ENCODE results near the gene MBOAT7.
"Not testable (repeated sequence)": the region's sequence is repeated elsewhere in the genome, so short reads cannot be mapped to it uniquely, and the experiment has no call there.

The MBOAT7 gene, protein sequence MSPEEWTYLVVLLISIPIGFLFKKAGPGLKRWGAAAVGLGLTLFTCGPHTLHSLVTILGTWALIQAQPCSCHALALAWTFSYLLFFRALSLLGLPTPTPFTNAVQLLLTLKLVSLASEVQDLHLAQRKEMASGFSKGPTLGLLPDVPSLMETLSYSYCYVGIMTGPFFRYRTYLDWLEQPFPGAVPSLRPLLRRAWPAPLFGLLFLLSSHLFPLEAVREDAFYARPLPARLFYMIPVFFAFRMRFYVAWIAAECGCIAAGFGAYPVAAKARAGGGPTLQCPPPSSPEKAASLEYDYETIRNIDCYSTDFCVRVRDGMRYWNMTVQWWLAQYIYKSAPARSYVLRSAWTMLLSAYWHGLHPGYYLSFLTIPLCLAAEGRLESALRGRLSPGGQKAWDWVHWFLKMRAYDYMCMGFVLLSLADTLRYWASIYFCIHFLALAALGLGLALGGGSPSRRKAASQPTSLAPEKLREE

DNA sequence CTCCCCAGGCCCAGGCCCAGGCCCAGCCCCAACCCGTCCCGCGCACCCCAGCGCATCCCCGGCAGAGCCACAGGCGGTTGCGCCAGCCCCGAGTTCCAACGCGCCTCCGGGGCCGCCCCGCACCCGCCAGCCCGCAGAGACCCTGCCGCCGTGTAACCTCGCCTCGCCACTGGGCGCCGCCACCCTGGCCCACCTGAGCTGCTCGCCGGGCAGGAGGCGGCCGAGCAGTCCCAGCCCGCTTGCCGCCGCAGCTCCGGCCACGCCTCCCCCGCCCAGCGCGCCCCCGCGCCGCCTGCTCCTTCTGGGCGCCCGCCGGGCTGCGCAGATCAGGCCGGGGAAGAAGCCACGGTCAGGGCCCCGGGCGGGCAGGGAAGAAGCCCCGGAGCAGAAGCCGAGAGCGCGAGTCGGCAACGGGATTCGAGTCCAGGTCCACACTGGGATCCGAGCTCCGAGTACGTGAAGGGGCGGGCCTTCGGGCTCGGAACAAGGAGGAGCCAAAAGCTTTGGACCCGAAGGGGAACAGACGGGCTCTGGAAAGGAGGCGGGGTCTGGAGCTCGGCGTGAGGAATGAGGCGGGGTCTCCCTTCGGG is at the start of gene MBOAT7:
MBOAT7 (minus strand) TSS at position 436 of the 590 bp plus-strand sequence. CDS start 1,072 bp downstream, outside the sequence.
- no peak for DNase-seq

DNA sequence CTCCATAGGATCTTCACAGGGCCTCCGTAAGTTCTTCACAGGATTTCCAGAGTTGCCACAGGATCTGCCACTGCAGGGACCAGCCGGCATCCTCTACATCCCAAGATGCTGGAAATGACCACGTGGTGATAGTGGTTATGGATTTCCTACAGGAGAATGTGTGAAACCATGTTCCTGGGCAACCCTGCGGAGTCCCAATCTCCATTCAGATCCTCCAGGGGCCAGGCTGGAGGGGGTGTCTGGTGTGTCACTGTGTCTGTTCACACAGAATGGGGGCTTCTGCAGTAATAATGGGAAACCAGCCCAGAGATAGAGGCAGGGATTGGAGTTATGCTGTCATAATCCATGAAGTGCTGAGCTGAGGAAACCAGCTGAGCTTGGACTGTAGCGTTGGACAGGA is 44.6 kb upstream of the MBOAT7 start:
- DNase-seq = no peak

DNA sequence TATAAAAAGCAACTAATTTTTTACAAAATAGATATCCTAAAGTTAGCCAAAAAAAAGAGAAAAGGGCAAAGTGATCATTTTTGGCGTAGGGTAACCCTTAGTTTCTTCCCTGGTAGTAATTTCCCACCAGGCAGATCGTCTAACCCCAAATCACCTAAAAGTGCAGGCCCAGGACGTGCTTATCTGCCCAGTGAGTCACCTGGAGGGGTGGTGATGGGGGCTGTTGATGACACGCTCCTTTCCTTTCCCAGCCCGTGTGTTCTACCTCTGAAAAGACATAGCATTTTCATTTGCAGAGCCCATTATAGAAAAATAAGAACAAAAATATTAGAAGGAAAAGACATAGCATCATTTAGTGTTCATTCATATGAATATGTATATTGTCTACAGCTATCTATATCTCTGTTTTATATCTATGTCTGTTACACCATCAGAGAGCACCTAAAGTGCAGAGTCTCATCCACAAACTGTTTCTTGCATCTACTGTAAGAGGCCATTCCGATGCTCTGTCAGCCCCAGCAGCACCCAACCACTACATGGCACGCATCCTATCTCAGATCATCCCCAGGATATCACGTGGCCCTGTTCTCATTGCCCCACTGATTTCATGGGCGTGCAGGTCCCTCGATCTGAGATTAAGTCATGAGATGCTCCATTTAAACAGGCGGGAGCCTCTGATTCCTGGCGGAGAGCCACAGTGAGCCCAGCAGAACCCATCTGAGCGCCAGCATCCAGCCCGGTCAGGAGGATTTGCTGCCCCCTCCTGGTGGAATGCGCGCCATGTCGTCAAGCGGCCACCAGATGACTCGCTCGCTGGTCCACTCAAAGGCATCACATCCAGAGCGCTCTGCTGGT is 41.9 kb upstream of the MBOAT7 start:
- DNase-seq = peak; percentile 69

DNA sequence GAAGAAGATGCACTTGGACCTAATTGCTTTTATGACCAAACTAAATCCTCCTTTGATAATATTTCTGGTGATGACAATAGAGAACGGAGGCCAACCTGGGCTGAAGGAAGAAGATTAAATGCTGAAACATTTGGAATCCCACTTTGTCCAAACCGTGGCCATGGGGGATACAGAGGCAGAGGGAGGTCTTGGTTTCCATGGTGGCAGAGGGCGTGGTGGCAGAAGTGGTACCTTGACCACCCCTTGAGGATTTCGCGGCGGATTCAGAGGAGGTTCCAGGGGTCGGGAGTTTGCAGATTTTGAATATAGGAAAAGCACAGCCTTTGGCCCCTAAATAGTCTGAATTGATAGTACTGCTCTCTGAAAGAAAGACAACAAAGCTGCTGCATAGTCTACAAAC is 40.7 kb upstream of the MBOAT7 start:
- no peak for DNase-seq

DNA sequence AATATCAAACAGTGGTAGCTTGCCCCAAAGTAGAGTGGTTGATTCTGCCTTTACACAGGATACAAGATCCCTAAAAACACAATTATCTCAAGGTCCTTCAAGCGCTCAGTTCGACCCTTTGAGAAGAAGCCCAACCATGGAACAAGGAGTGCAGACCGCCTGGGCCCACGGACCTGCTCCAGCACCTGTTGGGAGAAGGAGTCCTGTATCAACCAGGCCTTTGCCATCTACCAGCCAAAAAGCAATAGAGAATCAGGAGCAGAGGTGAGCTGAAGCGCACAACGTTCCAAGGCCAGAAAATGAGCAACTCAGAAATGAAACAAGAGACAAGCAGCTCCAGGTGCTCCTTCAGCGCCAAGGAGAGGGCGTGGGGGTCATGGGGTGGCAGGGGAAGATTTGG is 39.8 kb upstream of the MBOAT7 start:
- no peak for DNase-seq

DNA sequence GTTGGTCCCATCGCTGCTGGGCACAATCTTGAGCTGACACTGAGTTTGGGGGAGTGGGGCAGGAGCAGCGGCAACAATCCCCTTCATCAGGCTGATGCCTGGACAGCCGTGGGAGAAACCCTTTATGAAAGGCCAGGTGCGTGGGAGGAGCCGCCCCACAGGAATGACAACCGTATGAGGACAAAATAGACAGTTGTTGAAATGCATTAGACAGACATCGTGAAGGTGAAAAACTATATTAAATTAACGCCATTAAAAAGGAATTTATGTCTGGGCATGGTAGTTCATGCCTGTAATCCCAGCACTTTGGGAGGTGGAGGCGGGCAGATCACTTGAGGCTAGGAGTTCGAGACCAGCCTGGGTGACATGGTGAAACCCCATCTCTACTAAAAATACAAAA is 35.2 kb upstream of the MBOAT7 start:
- not testable (repeated sequence) for DNase-seq

DNA sequence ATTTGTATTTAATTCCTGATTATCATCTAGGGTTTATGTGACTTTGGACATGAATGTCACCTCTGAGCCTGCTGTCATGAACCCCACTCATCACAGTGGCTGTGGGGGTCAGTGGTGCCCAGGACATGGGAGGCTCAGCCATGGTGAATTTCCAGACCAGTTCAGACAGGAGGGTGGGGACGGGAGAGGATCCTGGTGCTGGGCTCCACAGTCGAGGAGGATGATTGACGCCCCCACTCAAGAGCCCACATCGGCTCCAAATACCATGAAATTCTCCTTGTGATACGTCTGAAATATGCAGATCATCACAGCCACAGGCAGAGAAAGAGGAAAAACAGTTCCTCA is 34.5 kb upstream of the MBOAT7 start:
- not testable (repeated sequence) for DNase-seq

DNA sequence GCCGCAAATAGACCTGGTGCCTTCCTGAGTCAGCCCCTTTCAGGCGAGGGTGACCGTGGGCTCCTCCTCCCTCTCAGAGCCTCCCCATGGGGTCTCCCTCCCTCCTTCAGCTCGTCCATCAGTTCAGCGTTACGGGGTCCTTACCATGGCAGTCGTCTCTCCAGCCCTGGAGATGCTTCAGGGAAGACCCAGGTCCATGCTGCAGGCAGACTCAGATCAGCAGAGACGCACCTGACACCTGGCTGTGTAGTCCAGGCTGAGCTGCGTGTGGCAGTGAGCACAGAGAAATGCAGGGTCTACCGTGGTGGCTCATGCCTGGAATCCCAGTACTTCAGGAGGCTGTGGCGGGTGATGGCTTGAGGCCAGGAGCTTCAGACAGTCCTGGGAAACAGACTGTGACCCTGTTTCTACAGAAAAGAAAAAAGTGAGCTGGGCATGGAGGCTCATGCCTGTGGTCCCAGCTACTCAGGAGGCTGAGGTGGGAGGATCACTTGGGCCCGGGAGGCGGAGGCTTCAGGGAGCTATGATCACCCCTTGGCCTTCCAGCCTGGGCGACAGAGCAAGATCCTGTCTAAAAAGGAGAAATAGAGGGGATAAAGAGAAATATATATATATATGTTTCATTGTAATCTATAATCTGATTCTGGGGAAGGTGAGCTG is 34.0 kb upstream of the MBOAT7 start:
- not testable (repeated sequence) for DNase-seq

DNA sequence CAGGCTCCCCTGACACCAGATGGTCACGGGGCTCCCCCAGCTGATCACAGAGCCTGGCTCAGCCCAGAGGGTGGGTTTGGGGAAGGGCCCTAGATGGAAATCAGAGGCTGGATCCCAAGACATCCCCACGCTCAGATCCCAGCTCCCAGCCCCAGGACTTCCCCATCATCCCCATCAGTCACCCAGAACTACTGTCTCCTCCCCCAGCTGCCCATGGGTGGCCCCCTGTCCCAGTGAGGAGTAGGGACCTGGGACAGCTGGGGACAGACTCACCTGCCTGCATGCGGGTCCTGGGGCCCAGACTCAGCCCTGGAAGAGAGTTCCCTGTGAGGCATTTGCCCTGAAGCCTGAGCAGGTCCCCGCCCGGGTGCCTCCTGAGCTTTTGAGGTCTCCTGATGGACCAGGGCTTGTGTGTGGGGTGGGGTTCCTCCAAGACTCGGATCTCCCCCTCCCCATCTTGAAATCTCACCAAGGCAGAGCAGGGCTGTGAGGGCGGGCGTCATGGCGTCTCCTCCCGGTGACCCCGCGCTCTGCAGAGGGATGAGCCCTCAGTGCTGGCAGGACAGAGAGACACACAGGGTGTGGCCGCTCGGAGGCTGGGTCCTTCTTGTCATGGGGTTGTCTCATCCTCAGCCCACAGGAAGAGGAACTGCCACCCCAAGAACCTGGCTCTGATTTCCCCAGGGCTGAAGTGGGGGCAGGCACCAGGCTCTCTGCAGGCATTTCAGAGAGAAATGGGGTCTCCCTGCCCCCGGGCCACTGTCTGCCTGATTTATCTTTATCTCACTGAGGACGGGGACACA is 33.3 kb upstream of the MBOAT7 start, which contains the start of gene LILRB3:
LILRB3 (minus strand) TSS at position 534 of the 803 bp plus-strand sequence; CDS start at position 503, 31 bp downstream.
- not testable (repeated sequence) for DNase-seq

DNA sequence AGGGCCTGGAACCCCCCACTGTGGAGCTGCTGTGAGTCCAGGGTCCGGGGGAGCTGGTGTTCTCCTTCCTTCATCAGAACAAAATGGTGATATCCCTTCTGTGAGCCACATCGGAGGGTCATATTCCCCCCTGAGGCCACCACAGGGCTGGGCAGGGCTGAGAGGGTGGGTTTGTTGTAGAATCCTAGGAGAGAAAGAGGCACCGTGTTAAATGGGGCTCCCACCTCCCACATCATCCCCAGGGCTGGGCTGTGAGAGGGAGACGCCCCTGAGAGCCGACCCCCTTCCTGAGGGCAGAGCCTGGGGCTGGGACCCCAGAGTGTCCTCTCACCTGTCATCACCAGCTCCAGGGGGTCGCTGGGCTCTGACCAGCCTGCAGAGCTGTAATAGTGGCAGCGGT is 32.6 kb upstream of the MBOAT7 start:
- DNase-seq = not testable (repeated sequence)

DNA sequence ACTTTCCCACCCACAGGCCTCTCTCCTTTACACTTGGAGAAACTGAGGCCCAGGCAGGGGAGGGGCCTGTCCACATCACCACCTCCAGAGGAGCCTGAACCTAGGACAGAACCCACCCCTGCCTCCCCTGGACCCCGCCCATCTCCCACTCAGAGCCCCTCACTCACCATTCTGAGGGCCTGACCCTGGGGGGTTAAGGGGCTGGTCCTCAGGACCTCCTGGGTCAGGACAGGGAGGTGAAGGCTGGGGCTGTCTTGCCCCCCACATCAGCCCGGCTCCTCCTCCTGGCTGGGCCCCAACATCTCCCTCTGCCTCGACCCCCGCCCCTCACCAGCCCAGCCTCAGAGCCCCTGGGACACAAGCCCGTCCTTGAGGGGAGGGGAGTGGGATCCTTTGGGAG is 30.3 kb upstream of the MBOAT7 start:
- not testable (repeated sequence) for DNase-seq

DNA sequence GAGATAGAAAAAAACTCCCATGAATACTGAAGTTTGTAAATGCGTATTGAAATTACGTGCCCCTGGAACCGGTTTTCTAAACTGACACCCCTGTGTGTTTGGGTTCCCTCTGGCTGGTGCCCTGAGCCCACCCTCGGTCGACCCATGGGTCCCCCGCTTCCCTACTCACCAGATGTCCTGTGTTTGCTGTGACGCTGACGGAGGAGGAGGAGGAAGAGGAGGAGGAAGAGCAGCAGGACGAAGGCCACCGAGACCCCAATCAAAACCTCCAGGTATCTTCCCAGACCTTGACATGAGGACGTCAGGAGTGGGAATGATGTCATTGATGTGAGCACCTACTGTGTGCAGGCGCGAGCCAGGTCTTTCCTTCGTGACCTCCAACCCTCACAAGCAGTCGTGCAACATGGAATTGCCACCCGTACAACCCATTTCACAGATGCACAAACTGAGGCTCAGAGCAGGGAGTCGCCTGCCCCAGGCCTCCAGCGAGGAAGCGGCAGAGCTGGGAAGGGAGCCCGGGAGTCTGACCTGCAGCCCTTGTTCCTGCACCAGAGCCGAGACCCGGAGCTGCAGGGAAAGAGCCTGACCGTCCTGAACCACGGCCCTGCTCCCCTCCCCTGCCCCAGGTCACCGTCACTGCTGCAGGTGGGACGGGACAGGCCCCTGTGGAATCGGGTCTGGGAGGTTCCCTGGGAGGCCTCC is 29.7 kb upstream of the MBOAT7 start:
- DNase-seq = no peak

DNA sequence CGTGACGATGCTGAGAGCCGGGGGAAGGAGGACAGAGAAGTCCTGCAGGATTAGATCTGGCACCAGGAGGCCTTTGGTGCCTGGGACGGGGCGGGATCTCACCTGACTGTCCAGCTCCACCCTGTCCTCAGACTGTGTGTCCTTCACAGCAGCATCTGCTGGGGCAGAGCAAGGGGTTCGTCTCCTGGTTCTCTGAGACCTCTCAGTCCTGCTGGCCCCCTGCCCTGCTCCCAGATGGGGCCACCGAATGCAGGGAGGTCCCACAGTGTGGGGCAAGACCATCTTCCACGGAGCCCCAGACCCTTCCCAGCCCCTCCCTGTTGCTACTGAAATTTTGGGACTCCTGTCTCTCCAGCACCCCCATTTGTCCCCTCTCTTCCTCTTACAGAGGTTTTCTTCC is 28.9 kb upstream of the MBOAT7 start:
- DNase-seq = no peak

DNA sequence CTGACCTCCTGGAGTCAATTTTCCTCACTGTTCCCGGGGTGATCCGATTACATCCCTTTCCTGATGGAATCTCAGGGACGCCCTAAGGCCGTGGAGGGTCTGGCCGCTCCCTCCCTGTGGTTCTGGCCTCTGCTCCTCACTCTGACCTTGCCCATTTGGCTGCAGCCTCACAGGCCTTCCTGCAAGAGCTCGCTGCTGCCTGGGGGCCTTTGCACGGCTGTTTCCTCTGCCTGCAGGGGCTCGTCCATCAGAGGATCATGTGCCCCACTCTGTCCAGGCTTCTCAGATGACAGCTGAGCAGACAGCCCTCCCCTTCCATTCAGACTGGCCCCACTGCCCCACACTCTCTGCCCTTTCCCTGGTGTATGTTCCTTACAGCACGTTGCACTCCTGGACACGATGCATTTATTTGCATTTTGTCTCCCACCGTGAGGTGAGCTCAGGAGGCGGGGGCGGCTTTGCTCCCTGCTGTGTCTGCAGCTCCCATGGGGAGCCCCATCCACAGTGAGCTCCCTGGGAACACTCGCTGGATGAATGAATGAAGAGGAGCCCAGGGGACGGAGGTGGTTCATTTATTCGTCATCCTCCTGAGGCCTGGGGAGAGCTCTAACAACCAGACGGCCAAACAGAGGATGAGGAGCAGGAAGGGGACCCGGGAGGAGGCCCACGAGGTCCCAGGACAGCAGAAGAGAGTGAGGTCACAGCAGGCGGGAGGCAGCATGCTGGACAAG is 28.3 kb upstream of the MBOAT7 start:
- not testable (repeated sequence) for DNase-seq

DNA sequence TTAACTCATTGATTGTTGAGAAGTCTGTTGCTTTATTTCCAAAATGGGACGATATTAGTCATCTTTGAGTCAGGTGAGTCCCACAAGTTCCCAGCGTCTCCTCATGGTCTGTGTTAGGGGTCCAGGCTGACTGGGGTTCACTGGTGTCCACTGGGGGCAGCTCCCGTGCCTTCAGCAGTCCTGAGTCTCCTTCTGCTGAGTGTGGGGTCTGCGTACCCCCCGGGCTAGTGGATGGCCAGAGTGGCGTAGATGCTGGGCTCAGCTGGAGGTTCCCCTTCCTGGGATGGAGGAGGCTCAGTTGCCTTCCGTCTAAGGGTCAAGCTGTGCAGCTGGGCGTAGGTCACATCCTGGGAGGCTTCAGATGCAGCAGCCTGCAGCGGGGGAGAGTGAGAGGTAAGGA is 27.5 kb upstream of the MBOAT7 start:
- no peak for DNase-seq

DNA sequence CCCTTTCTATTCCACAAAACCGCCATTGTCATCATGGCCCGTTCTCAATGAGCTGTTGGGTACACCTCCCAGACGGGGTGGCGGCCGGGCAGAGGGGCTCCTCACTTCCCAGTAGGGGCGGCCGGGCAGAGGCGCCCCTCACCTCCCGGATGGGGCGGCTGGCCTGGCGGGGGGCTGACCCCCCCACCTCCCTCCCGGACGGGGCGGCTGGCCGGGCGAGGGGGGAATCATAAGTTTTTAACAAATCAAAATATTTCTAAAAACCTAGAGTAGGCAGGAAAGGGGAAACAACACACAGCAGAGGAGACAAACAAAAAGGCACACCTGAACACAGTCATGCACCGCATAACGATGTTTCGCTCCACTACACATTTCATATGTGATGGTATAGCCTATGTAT is 25.4 kb upstream of the MBOAT7 start:
- not testable (repeated sequence) for DNase-seq

DNA sequence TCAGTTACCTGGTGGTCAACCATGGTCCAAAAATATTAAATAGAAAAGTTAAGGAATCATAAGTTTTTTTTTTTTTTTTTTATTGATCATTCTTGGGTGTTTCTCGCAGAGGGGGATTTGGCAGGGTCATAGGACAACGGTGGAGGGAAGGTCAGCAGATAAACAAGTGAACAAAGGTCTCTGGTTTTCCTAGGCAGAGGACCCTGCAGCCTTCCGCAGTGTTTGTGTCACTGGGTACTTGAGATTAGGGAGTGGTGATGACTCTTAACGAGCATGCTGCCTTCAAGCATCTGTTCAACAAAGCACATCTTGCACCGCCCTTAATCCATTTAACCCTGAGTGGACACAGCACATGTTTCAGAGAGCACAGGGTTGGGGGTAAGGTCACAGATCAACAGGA is 24.8 kb upstream of the MBOAT7 start:
- DNase-seq = not testable (repeated sequence)

DNA sequence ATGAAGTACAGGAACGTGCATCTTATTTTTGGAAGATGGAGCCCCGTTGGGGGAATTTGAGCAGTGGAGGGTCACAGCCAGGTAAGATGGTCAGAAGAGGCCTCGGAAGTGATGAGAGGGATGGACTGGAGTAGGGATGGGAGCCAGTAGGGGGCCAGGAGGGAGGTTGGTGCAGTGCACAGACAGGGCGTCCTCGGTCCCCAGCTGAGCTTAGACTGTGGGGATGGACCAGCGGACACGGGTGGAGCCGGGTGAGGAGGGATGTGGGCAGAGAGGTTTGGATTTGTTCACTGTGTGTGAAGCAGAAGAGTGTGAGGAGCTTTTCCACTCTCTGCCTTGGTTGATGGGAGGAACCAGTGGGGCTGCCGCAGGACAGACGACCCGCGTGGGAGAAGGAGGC is 21.9 kb upstream of the MBOAT7 start:
- no peak for DNase-seq

DNA sequence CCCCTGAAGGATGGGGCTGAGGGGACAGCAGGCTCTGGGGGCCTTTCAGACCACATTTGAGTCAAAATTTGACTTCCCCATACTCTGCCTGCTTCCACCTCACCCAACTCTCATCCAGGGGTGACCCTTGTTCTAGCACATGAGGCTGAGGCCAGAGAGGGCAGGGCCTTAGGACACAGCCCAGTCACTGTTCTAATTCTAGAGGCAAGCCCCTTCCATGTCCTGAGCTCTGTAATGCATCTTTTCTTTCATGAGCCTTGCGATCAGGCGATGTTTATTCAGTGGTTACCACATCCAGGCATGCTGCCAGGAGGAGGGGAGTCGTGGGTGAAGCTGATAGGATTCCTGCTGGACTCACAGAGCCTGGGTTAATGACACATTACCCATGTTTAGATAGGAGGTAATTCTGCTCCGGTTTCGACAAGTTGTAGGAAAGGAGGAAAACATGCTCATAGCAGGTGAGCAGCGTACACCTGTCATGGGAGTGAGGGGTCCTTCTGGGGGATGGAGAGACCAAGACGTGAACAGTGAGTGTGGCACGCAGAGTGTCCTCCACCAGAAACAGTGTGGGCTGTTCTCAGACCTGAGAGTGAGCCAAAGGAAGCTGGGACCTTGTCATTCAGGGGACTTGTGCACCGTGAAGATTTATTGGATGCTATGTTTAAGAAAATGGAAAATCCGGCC is 20.6 kb upstream of the MBOAT7 start:
- DNase-seq = peak; percentile 85
